ENCODE measurements around the gene INSR. TPM values are rescaled to one million over a fixed set of nuclear protein-coding genes. Genes with fewer than 3 reads are reported as not detected.

INSR gene
- total RNA-seq, 4 donors from 2014 or later = 134 to 252 (median 164) TPM

DNA sequence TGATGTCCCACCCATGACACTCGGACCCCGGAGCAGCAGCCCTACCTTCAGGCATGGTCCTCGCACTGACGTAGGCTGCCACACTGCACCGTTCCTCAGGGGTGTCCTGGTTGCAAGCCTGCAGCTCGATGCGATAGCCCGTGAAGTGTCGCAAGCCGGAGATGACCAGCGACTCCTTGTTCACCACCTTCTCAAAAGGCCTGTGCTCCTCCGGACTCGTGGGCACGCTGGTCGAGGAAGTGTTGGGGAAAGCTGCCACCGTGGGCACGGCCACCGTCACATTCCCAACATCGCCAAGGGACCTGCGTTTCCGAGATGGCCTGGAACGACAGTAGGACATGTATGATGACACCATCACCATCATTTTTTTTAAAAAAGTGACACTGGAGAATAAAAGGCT, 151.4 kb downstream of the INSR start:
- TF ChIP-seq POLR2AphosphoS5 (IDR thresholded peaks at IDR 0.05) (no peak), POLR2A (IDR thresholded peaks at IDR 0.05) (no peak), EP300 (IDR thresholded peaks at IDR 0.05; ENCODE audit: low read depth) (no peak)
- TF ChIP-seq, protein P1, sequence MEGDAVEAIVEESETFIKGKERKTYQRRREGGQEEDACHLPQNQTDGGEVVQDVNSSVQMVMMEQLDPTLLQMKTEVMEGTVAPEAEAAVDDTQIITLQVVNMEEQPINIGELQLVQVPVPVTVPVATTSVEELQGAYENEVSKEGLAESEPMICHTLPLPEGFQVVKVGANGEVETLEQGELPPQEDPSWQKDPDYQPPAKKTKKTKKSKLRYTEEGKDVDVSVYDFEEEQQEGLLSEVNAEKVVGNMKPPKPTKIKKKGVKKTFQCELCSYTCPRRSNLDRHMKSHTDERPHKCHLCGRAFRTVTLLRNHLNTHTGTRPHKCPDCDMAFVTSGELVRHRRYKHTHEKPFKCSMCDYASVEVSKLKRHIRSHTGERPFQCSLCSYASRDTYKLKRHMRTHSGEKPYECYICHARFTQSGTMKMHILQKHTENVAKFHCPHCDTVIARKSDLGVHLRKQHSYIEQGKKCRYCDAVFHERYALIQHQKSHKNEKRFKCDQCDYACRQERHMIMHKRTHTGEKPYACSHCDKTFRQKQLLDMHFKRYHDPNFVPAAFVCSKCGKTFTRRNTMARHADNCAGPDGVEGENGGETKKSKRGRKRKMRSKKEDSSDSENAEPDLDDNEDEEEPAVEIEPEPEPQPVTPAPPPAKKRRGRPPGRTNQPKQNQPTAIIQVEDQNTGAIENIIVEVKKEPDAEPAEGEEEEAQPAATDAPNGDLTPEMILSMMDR (IDR thresholded peaks at IDR 0.05) = no peak
- intact Hi-C loops (cut with DNase I; ENCODE audit: low total_unique reads) = no loop called here
- Histone ChIP-seq H3K4me3 (no peak overlapping the region), H3K36me3 (peaks cover 0 to 44% (median 22%) of the 10 kb centered on the region in 4 donors), H3K27me3 (no peaks in the 10 kb centered on the region), H3K27ac (no peak overlapping the region), H3K4me1 (peaks cover 0 to 6% (median 0%) of the 10 kb centered on the region in 4 donors), H3K9me3 (peaks cover 0 to 3% of the 10 kb centered on the region in 2 donors)
- in situ Hi-C loops (cut with MboI; ENCODE audit: low pct_ligation_motif_present in 1 of 4, low pct_unique_long_range_greater_than_20kb in 1 of 4, low sequenced_read_pairs in 3 of 4) = no loop called here
- DNase-seq = no peak
- WGBS, 2 donors (ENCODE audit: low coverage in 1 of 2) = 95% methylated on average over 22 of the region's 22 CpGs; no CpG with 5 or more reads in 1 of the 2 donors

DNA sequence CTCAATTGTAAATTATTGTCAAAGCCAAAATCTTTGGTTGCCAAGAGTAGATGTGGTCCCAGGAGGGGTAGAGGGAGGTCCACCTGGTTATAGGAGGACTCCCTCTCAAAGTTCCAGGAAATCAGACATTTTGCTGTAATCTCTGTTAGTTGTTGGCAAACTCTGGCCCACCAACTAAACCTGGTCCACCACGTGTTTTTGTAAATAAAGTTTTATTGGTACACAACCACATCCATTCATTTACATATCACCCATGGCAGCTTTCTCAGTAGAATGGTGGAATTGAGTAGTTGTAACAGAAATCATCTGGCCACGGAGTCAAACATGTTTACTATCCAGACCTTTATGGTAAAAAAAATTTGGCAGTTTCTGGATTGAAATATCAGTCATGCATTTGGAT, 154.1 kb downstream of the INSR start:
- peaks cover 0 to 37% (median 22%) of the 10 kb centered on the region in 4 donors for H3K36me3 ChIP-seq
- TF ChIP-seq POLR2A (IDR thresholded peaks at IDR 0.05) = no peak
- TF ChIP-seq EP300 (IDR thresholded peaks at IDR 0.05; ENCODE audit: low read depth) = no peak
- TF ChIP-seq, protein P1 (IDR thresholded peaks at IDR 0.05) = no peak
- TF ChIP-seq POLR2AphosphoS5 (IDR thresholded peaks at IDR 0.05) = no peak
- in situ Hi-C loops (cut with MboI; ENCODE audit: low pct_ligation_motif_present in 1 of 4, low pct_unique_long_range_greater_than_20kb in 1 of 4, low sequenced_read_pairs in 3 of 4) = no loop called here
- H3K9me3 ChIP-seq = no peaks in the 10 kb centered on the region
- 83 to 95% methylated on average over 2 of the region's 2 CpGs for WGBS, 2 donors (ENCODE audit: low coverage in 1 of 2)
- H3K27me3 ChIP-seq = no peaks in the 10 kb centered on the region
- no peak overlapping the region for H3K4me3 ChIP-seq
- DNase-seq = no peak
- H3K27ac ChIP-seq = no peak overlapping the region
- intact Hi-C loops (cut with DNase I; ENCODE audit: low total_unique reads) = no loop called here
- peaks cover 0 to 13% (median 6%) of the 10 kb centered on the region in 4 donors for H3K4me1 ChIP-seq

DNA sequence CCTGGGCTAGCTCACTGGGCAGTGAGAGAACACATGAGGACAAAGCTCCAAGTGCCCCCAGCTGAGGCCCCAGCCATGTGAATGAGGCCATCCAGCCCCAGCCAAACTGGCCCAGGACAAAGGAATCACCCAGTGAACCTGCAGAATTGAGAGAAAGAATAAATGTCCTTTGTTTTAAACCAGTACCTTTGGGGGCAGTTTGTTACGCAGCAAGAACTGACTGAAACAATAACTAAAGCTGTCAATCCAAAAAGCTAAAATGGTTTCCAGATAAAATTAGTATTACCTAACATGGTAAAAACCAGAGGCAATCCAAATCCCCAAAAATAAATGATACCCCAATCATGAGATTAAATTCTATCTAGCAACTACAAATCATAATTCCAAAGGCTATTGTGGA, 155.1 kb downstream of the INSR start:
- intact Hi-C loops (cut with DNase I; ENCODE audit: low total_unique reads) = no loop called here
- 97 to 100% methylated on average over 1 of the region's 1 CpG for WGBS, 2 donors (ENCODE audit: low coverage in 1 of 2)
- Histone ChIP-seq H3K27me3 (no peaks in the 10 kb centered on the region), H3K36me3 (peaks cover 0 to 37% (median 22%) of the 10 kb centered on the region in 4 donors), H3K9me3 (no peaks in the 10 kb centered on the region), H3K27ac (no peak overlapping the region), H3K4me1 (peaks cover 4 to 19% (median 10%) of the 10 kb centered on the region in 4 donors), H3K4me3 (no peak overlapping the region)
- no peak for DNase-seq
- TF ChIP-seq EP300 (IDR thresholded peaks at IDR 0.05; ENCODE audit: low read depth) = no peak
- TF ChIP-seq, protein P1 (IDR thresholded peaks at IDR 0.05) = no peak
- no peak for TF ChIP-seq POLR2A (IDR thresholded peaks at IDR 0.05)
- no peak for TF ChIP-seq POLR2AphosphoS5 (IDR thresholded peaks at IDR 0.05)
- in situ Hi-C loops (cut with MboI; ENCODE audit: low pct_ligation_motif_present in 1 of 4, low pct_unique_long_range_greater_than_20kb in 1 of 4, low sequenced_read_pairs in 3 of 4) = no loop called here

DNA sequence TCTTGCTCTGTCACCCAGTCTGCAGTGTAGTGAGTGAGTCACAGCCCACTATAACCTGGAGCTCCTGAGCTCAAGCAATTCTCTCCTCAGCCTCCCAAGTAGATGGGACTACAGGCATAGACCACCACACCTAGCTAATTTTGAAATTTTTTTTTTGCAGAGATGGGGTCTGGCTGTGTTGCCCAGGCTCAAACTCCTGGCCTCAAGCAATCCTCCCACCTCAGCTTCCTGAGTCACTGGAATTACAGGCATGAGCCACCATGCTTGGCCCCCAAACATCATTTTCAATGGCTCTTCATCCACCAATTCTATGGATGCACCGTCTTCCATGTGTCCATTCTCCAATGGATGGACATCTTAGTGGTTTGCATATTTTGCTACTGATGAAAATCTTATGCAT, 155.8 kb downstream of the INSR start:
- 80 to 100% methylated on average over 1 of the region's 1 CpG for WGBS, 2 donors (ENCODE audit: low coverage in 1 of 2)
- TF ChIP-seq POLR2AphosphoS5 (IDR thresholded peaks at IDR 0.05) (no peak), POLR2A (IDR thresholded peaks at IDR 0.05) (no peak), EP300 (IDR thresholded peaks at IDR 0.05; ENCODE audit: low read depth) (no peak)
- TF ChIP-seq, protein P1 (IDR thresholded peaks at IDR 0.05) = no peak
- no peak for DNase-seq
- H3K27me3 ChIP-seq = no peaks in the 10 kb centered on the region
- H3K27ac ChIP-seq = no peak overlapping the region
- intact Hi-C loops (cut with DNase I; ENCODE audit: low total_unique reads) = no loop called here
- H3K4me3 ChIP-seq = no peak overlapping the region
- H3K4me1 ChIP-seq = peaks cover 4 to 20% (median 10%) of the 10 kb centered on the region in 4 donors
- in situ Hi-C loops (cut with MboI; ENCODE audit: low pct_ligation_motif_present in 1 of 4, low pct_unique_long_range_greater_than_20kb in 1 of 4, low sequenced_read_pairs in 3 of 4) = no loop called here
- H3K9me3 ChIP-seq = no peaks in the 10 kb centered on the region
- peaks cover 0 to 37% (median 22%) of the 10 kb centered on the region in 4 donors for H3K36me3 ChIP-seq

Measured in transverse colon (tissue), 4 donors.